Germinal center (tissue), 1 donor: ENCODE data around the gene NHERF1.
A peak's percentile ranks its signal among the peaks of the same experiment; 100 is the strongest.

Source experiments
- DNase-seq: peaks from one replicate; pipeline ENCODE4 v3.0.0; 2012; ENCODE audit warnings: mixed read lengths, low spot score

Gene NHERF1

DNA sequence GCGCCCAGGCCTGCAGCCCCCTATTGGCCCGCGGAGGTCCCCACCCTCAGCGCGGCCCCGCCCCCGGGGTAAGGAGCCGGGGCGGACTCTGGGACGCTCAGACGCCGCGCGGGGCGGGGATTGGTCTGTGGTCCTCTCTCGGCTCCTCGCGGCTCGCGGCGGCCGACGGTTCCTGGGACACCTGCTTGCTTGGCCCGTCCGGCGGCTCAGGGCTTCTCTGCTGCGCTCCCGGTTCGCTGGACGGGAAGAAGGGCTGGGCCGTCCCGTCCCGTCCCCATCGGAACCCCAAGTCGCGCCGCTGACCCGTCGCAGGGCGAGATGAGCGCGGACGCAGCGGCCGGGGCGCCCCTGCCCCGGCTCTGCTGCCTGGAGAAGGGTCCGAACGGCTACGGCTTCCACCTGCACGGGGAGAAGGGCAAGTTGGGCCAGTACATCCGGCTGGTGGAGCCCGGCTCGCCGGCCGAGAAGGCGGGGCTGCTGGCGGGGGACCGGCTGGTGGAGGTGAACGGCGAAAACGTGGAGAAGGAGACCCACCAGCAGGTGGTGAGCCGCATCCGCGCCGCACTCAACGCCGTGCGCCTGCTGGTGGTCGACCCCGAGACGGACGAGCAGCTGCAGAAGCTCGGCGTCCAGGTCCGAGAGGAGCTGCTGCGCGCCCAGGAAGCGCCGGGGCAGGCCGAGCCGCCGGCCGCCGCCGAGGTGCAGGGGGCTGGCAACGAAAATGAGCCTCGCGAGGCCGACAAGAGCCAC is at the start of gene NHERF1:
Gene NHERF1 (plus strand): TSS at position 100 of the 750 bp plus-strand sequence. CDS start 219 bp downstream, at position 319.
- DNase-seq, result peak; percentile 97

DNA sequence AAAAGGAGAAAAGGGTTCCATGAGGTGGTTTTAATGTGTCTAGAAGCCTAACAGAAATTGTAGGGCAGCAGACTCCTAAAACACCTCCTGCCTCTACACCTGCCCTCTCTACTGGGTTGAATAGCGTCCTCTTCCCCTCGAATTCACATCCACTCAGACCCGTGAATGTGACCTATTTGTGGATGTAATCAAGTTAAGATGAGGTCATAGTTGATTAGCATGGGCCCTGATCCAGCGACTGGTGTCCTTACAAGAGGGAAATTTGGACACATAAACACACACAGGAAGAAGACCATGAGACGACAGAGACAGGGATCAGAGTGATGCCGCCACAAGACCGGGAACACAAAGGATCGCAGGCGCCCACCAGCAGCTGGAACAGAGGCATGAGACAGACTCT is 49.2 kb upstream of the NHERF1 start:
- DNase-seq, result no peak

DNA sequence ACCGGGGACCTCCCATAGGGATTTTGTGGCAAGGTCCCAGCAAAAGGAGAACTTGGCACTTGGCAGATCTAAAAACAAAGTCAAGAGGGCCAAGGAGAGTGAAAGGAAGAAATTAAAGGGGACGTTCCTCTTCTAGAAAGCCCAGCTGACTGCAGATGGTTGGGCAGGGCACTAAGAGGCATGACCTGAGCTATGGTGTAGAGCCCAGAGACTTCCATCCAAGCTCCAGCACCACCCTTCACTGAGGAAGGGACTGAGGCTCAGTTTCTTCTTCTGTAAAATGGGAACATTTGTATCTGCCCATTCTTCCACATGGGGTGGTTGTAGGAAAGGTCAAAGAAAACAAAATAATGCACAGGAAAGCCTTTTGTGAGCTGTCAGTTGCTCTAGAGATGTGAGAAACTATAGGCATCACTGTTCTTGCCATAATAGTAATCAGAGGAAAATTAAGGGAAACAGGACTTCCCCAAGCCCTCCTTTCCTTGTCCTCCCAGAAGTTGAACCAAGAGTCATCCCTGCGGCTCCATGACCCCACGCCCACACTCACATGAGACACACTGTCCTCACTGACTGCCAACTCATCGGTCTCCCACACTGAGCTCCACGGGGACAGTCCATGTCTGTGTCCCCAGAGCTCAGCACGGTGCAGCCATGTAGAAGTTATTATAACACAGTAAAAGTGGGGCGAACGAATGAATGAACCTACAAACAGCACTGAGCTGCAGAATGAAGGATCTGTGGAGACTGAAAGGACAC is 46.1 kb upstream of the NHERF1 start:
- no peak for DNase-seq

DNA sequence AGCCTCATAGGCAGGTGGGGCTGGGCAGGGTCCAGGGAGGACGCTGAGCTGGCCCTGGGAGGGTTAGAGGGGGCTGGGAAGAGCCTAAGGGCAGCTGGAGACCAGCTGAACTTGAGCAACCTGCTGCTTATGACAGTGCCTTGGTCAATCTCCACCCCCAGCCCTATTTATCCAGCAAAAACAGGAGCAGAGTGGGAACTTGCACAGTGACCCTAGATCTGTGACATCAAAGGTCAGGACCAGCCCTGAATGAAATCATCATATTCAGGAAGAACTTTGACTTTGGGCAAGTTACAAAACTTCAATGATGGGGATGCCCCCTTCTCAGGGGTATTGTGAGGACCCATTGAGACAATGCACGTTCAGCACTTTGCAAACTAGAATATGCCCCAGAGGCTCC is 45.1 kb upstream of the NHERF1 start:
- no peak for DNase-seq

DNA sequence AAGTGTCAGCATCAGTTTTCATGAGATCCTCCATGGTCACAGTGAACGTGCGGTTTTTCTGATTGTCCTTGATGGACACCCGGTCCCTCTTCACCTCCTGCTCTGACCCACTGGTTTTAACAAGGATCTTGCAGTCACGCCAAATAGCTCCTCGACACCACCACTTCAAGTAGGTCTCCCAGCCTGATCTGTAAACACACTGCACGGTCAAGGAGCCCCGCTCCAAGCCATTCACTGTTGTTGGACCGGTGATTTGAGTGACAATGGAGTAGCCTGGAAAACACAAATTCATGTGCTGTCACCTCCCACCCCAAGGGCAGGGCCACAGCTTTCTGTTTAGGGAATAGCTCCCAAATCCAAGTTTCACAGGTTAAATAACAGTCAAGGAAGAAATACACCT is 43.9 kb upstream of the NHERF1 start:
- DNase-seq, result no peak

DNA sequence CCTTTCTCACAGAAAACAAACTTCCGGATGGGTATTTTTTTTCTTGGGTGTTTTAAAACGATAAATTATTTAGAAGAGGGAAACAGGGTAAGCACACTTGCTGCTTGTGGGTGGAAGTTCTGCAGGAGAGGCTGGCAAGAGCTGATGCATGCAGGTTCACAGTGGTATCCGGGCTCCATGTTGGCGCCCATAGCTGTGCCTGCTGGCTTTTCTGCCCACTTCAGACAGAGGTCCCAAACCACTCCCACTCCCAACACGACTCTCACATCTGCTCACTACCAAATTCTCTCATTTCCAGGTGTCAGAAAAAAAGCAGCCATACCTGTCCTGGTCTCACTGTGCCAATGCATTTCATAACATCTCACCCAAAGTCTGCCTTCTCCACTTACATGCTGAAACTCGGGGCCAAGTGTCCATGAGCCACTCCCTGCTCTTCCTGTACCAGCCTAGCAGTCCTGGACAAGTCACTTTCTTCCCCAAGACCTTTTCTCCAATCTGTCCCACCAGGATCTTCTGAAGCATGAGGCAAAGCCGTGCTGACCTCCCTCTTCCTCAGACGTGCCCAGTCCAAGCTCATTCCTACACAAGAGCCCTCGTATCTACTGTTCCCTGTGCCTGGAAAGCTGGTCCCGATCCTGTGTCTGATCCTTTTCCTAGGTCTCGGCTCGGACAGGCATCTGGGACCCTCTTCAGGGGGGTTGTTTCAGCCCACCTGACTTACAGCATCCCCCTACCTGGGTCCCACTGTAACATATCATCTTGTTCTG is 37.2 kb upstream of the NHERF1 start:
- no peak for DNase-seq

DNA sequence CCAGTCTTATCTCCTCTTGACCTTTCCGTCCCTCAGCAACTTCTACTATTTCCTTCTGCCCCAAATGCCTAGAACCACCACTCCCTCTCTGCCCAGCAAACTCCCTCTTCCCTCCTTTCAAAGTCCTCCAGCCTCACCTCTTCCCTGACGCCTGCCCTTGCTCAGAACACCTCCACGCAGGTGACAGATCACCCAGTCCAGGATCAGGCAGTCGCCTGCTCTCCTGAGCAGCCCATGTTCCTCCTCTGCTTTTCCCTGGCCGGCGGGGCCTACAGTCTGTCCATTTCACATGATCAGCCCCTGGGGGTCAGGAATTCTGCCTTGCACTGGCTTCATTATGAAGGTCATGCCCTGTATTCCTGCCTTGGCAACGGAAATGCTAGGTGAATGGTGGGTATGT is 36.1 kb upstream of the NHERF1 start:
- DNase-seq, result no peak

DNA sequence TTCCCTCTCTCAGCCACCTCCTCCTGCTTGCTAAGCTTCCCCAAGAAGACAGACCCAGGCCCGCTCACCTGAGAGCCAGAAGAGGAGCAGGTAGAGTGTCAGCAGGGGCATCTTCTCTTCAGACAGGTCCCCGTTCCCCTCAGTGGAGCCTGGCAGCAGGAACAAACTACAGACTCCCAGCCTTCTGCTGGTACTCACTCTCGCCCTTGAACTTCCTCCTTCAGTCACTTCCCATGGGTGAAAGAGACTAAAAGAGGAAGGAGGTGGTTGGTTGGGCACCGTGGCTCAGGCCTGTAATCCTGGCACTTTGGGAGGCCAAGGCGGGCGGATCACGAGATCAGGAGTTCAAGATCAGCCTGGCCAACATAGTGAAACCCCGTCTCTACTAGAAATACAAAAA is 35.7 kb upstream of the NHERF1 start, which contains the start of gene CD300LF:
Gene CD300LF (minus strand): TSS at position 168 of the 400 bp plus-strand sequence. CDS start 57 bp downstream, at position 111.
- DNase-seq, result peak; percentile 24

DNA sequence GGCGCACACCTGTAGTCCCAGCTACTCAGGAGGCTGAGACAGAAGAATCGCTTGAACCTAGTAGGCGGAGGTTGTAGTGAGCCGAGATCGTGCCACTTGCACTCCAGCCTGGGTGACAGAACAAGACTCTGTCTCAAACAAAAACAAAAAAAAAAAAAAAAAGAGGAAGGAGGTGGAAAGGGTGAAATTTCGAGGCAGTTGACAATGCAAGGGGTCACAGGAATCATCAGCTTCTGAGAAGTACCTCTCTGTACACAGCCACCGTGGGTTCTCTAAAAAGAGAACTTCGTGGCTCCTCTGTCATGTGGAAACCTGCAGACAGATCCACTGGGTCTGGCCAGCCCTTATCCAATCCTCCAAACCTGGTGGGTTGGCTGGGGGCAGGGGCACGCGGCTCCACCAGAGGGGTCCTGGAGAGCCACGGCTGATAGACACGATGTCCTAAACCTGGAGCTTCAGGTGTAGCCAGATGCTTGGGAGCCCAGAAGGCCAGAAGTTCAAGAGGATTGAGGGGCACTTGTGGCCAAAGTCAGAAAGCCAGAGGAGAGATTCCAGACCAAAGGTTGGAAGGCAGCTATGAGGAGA is 35.2 kb upstream of the NHERF1 start:
- DNase-seq, result no peak

DNA sequence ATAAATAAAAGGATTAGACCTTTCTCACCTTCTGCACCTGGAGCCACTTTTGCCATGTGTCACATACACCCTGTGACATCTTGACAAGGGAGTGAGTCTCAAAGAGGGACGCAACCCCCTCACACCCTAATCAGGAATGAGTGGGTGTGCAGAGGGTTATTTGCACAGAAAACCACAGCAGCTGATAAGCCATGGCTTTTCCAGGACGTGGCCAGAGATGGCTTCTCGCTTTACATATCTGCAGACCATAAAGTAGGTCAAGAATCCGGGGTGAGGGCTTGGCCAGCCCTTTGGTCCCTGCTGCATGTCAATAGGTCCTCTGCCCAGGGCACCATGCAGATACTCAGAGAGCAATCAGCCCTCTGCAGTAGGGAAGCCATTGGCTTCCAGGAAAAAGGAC is 33.3 kb upstream of the NHERF1 start:
- DNase-seq, result no peak

DNA sequence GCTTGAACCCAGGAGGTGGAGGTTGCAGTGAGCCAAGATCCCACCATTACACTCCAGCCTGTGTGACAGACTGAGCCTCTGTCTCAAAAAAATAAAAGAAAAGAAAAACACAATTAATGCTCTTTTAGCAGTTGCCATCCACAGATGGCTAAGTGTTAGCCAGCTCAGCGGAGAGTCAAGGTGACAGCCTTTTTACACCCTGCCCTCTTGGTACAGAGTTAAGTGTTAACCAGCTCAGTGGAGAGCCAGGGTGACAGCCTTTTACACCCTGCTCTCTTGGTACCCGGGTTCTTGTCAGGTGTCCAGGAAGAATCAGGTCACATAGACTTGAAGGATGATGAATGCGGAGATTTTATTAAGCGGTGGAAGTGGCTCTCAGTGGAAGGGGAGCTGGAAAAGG is 27.9 kb upstream of the NHERF1 start:
- no peak for DNase-seq

DNA sequence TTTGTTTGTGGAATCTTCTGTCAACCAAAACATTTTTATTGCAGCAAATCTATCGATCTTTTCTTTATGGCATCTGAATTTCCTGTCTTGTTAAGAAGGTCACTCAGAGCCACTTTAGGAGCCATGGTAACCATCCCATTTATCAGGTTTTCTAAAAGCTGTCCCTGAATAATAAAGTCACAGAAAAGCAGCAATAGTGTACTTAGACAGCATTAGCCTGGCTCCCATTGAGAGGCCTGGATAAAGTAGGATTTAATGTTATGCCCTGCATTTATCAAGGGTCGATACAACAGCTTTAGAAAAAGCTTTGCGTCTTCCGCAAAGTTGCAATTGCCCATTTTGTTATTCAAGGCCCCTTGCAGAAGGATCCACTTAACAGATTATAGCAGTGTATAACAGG is 25.6 kb upstream of the NHERF1 start:
- DNase-seq, result no peak

DNA sequence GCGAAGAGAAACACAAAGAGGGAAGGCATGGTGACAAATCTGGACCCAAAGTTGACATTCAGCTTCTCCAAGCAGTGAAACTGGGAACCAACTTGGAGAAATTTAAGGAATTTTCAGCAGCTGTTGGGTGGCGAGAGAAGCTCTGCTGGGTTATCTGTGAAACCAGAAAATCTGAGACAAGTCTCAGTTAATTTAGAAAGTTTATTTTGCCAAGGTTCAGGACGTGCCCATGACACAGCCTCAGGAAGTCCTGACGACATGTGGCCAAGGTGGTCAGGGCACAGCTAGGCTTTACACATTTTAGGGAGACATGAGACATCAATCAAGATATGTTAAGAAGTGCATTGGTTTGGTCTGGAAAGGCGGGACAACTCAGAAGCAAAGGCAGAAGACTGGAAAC is 24.5 kb upstream of the NHERF1 start:
- no peak for DNase-seq

DNA sequence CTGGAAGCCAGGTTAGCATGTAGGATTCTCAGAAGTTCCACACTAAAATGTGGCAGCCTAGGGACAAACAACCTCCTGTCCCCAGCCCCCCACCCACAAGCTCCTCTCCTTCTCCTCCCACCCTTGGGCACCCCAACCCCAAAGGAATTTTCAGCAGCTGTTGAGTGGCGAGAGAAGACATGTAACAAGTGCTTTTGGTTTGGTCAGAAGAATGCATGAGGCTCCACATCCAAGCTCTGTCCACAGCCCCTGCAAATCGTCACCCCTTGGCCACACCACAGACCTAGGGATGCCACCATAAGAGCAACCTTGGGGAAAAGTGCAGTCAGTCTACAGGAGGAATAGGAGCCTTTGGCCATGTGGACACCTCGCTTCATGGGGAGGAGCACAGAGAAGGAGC is 23.3 kb upstream of the NHERF1 start:
- DNase-seq, result no peak

DNA sequence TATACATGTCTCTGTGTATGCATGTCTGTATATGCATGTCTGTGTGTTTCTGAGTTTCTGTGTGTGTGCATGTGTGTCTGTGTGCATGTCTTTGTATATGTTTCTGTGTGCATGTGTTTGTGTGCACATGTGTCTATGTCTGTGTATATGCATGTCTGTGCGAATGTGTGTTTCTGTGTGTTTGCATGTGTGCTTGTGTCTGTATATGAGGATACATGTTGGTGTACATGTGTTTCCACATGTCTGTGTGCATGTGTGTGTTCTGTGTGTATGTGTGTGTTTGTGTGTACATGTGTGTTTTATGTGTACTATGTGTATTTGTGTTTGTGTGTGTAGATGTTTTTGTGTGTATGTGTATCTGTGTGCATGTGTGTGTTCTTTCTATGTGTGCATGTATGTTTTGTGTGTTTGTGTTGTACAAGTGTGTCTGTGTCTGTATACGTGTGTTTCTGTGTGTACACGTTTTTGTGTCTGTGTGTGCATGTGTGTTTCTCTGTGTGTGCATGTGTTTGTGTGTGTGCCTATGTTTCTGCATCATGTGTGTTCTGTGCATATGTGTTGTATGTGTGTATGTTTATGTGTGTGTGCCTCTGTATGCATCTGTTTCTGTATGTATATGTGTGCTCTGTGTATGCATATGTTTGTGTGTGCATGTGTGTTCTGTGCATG is 20.3 kb upstream of the NHERF1 start:
- no peak for DNase-seq

DNA sequence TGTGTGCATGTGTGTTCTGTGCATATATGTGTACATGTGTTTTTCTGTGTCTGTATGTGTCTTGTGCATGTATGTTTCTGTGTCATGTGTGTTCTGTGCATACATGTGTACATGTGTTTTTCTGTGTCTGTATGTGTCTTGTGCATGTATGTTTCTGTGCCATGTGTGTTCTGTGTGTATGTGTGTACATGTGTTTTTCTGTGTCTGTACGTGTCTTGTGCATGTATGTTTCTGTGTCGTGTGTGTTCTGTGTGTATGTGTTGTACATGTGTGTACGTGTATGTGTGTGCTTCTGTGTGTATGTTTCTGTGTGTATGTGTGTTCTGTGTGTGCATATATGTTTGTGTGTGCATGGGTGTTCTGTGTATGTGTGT is 19.7 kb upstream of the NHERF1 start:
- DNase-seq, result no peak

DNA sequence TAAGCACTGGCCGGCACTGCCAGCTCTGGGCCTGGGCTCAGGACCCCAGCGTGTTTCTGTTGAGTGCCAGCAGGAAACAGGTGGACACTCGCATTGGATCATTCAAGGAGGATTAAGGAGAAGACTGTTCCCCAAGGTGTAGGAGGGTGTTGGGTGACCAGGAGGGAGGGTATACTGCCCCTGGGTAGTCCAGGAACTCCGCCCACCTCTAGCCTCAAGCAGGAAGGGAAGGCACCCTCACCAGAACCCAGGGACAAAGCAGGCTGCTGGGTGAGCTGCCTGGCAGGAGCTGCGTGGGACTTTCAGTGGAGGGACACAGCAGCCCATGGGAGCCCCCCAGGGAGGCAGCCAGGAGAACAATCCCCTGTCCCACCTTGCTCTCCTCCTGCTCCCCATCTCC is 19.1 kb upstream of the NHERF1 start:
- DNase-seq, result no peak

DNA sequence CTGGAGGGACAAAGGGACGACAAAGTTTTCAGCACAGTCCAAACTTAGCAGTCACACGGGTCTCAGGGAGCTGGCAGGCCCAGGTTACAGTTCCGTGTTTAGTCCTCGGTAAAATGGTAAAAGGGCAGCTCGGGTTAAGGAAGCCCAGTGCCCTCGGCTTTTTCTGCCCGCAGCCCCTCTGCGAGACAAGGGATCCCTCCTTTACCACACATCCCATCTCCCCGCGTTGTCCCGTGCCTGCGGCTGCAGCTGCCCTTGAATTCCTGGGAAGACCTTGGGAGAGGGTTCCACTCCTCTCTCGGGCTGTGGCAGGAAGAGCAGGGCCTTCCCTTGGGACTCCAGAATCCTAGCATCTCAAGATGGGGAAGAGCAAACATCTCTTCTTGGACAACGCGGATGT is 18.6 kb upstream of the NHERF1 start:
- DNase-seq, result no peak

DNA sequence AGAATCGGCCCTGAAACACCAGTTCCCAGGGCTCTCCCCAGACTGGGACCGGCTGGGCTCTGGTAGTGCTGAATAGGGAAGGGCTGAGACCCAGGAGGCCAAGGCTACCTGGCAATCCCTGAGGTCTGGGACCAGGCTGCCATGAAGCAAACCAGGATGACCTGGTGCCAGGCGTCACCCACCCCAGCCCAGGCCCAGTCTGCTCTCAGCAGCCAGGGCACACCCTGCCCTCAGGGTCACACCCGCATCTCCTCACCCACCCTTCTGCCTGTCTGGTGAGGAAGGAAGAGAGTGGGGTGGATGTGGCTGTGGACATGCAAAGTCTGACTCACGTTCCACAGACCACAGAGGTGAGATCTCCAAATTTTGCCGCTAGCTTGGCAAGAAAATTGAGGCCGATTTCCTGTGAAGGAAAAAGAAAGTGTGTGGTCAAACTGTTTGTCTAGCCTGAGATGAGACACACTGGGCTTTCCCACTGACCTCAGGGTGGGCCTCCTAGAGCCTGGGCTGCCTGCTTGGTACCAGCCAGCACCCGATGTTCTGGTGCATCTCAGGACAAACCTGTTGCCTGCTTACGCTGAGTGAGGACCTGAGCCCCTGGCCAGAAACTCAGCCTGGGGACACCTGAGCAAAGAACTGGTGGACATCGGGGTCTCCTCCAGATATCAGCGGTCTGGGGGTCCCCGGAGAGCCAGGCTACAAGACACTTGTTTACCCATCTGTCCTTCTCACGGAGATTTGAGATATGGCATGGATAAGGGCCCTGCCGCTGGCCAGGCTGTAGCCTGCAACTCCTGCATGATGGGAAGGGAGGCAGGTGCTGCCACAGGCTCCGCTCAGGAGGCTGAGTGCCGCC is 17.7 kb upstream of the NHERF1 start:
- no peak for DNase-seq

DNA sequence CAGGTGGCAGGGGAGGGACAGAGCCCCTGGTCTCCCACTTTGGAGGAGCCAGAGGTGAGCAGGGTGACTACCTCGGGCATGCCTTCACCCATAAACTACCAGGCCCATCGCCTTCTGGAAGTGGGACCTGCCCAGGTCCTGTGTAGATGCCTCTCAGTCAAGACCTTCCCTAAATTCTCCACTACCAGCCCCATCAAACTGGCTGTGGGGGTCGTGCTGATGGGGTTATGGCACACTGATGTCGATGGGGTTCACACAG is 17.2 kb upstream of the NHERF1 start:
- no peak for DNase-seq
